H1 (cell line): ENCODE measurements around the gene DHDDS. TPM values are rescaled to one million over a fixed set of nuclear protein-coding genes. Genes with fewer than 3 reads are reported as not detected.

Source experiments
- CTCF ChIA-PET: fragments of 300-600 bp; sonication (Branson Sonifier 250); formaldehyde crosslinking; loops from one replicate; lab custom pipeline; 2021; ENCODE audit not compliant: partially characterized antibody; lab: Charles Lee
- POLR2A ChIA-PET: fragments of 300-600 bp; sonication (Branson Sonifier 250); formaldehyde crosslinking; loops from one replicate; lab custom pipeline; 2021; ENCODE audit warnings: inconsistent platforms; ENCODE audit not compliant: partially characterized antibody; lab: Charles Lee
- DNase-seq, 2 experiments: peaks; one replicate each; pipeline versions ENCODE4 v3.0.0 to v3.0.0-alpha.2; 2010 to 2022; ENCODE audit warnings: low spot score in 2 of 2, low read depth in 1 of 2, mixed read lengths in 1 of 2
- FAIRE-seq: peaks from 2 replicates; lab custom pipeline; 2011; peaks lifted over from hg19 to GRCh38; lab: Jason Lieb, UNC
- H2AFZ ChIP-seq: 2 replicates; pipeline ENCODE4 v1.8.1; 2012; ENCODE audit warnings: low read length, inconsistent platforms
- H2AK5ac ChIP-seq: 2 replicates; pipeline ENCODE4 v1.6.1; 2013; ENCODE audit warnings: low read depth, low read length
- H2BK120ac ChIP-seq: replicated peaks from 2 replicates; pipeline ENCODE3; 2013; ENCODE audit warnings: low read depth, low read length, inconsistent platforms
- H2BK12ac ChIP-seq: 2 replicates; pipeline ENCODE4 v1.6.1; 2013; ENCODE audit warnings: low read depth, low read length
- H2BK15ac ChIP-seq: 2 replicates; pipeline ENCODE4 v1.6.1; 2013; ENCODE audit warnings: low read length
- H2BK20ac ChIP-seq: 2 replicates; pipeline ENCODE4 v1.6.1; 2013; ENCODE audit warnings: low read length
- H2BK5ac ChIP-seq: 2 replicates; pipeline ENCODE4 v1.6.1; 2013; ENCODE audit warnings: low read depth, low read length
- H3K14ac ChIP-seq: 2 replicates; pipeline ENCODE4 v1.6.1; 2013; ENCODE audit warnings: inconsistent platforms; ENCODE audit not compliant: insufficient read length
- H3K18ac ChIP-seq: 2 replicates; pipeline ENCODE4 v1.6.1; 2013; ENCODE audit warnings: low read length; ENCODE audit errors: extremely low read depth
- H3K23ac ChIP-seq: 2 replicates; pipeline ENCODE4 v1.6.1; 2013; ENCODE audit warnings: inconsistent platforms; ENCODE audit not compliant: insufficient read length
- H3K23me2 ChIP-seq: 2 replicates; pipeline ENCODE4 v1.6.1; 2013; ENCODE audit warnings: low read depth, low read length
- H3K27ac ChIP-seq: 2 replicates; pipeline ENCODE4 v1.6.1; 2011; ENCODE audit warnings: low read depth, low read length, inconsistent platforms
- H3K27me3 ChIP-seq, 4 experiments: replicated peaks in 1 of 4; 1 replicate in 1 of 4; 2 replicates in 3 of 4; pipeline versions ENCODE4 v1.6.1 to v1.8.1; 2011 to 2013; ENCODE audit warnings: low read length in 3 of 4, mild to moderate bottlenecking in 3 of 4, inconsistent platforms in 2 of 4, mixed read lengths in 2 of 4, moderate library complexity in 1 of 4; ENCODE audit not compliant: control insufficient read depth in 3 of 4, insufficient read depth in 3 of 4; ENCODE audit errors: extremely low read depth in 1 of 4
- H3K36me3 ChIP-seq, 4 experiments: 2 replicates each; pipeline versions ENCODE4 v1.6.1 to v1.8.1; 2011 to 2013; ENCODE audit warnings: mild to moderate bottlenecking in 4 of 4, low read length in 3 of 4, moderate library complexity in 2 of 4, control low read depth in 1 of 4, inconsistent platforms in 1 of 4; ENCODE audit not compliant: insufficient read depth in 4 of 4, control insufficient read depth in 2 of 4
- H3K4ac ChIP-seq: replicated peaks from 2 replicates; pipeline ENCODE3; 2013; ENCODE audit warnings: low read length, low read depth, mixed read lengths, inconsistent platforms; ENCODE audit not compliant: insufficient read length
- H3K4me1 ChIP-seq, 4 experiments: replicated peaks in 1 of 4; 1 replicate in 1 of 4; 2 replicates in 3 of 4; pipeline versions ENCODE4 v1.6.1 to v1.8.1; 2011 to 2013; ENCODE audit warnings: low read length in 3 of 4, inconsistent platforms in 2 of 4, mixed read lengths in 1 of 4; ENCODE audit not compliant: insufficient read depth in 4 of 4, control insufficient read depth in 3 of 4
- H3K4me2 ChIP-seq, 2 experiments: 2 replicates each; pipeline versions ENCODE4 v1.6.1 to v1.8.1; 2011 to 2013; ENCODE audit warnings: low read depth in 2 of 2, low read length in 2 of 2, control low read depth in 1 of 2, inconsistent platforms in 1 of 2, mild to moderate bottlenecking in 1 of 2; ENCODE audit not compliant: insufficient read depth in 1 of 2
- H3K4me3 ChIP-seq, 4 experiments: fragments of 200-600, 300-600 bp in 1 of 4; sonication (generic), shearing (Covaris generic), sonication (Bioruptor Twin) in 1 of 4; 2 replicates each; pipeline versions ENCODE4 v1.5.1 to v1.8.1; 2011 to 2016; ENCODE audit warnings: low read length in 4 of 4, low read depth in 3 of 4, control low read depth in 2 of 4, inconsistent platforms in 2 of 4, mild to moderate bottlenecking in 2 of 4, mixed read lengths in 1 of 4, moderate library complexity in 1 of 4; ENCODE audit not compliant: insufficient read depth in 2 of 4; ENCODE audit errors: extremely low read depth in 1 of 4
- H3K56ac ChIP-seq: replicated peaks from 2 replicates; pipeline ENCODE3; 2013; ENCODE audit warnings: low read depth, mild to moderate bottlenecking, mixed read lengths, low read length, inconsistent platforms; ENCODE audit not compliant: insufficient read length
- H3K79me1 ChIP-seq: 2 replicates; pipeline ENCODE4 v1.6.1; 2013; ENCODE audit warnings: low read depth, low read length, control low read depth
- H3K79me2 ChIP-seq, 2 experiments: 2 replicates each; pipeline versions ENCODE4 v1.6.1 to v1.8.1; 2012 to 2013; ENCODE audit warnings: low read length in 2 of 2, mild to moderate bottlenecking in 2 of 2, inconsistent platforms in 1 of 2; ENCODE audit not compliant: insufficient read depth in 2 of 2, control insufficient read depth in 1 of 2
- H3K9ac ChIP-seq, 4 experiments: replicated peaks in 1 of 4; 1 replicate in 1 of 4; 2 replicates in 3 of 4; pipeline versions ENCODE4 v1.6.1 to v1.8.1; 2011 to 2013; ENCODE audit warnings: low read depth in 3 of 4, low read length in 3 of 4, control low read depth in 2 of 4, mild to moderate bottlenecking in 2 of 4, moderate library complexity in 2 of 4, inconsistent platforms in 1 of 4; ENCODE audit errors: extremely low read depth in 1 of 4
- H3K9me3 ChIP-seq, 2 experiments: 2 replicates each; pipeline versions ENCODE4 v1.6.1 to v1.8.1; 2012 to 2013; ENCODE audit warnings: mild to moderate bottlenecking in 2 of 2, moderate library complexity in 2 of 2, control low read depth in 1 of 2, inconsistent platforms in 1 of 2, low read depth in 1 of 2, low read length in 1 of 2, mixed read lengths in 1 of 2; ENCODE audit not compliant: insufficient read depth in 2 of 2
- H4K20me1 ChIP-seq, 2 experiments: replicated peaks in 1 of 2; 2 replicates each; pipeline versions ENCODE3 to v1.8.1; 2011 to 2013; ENCODE audit warnings: inconsistent platforms in 2 of 2, low read length in 2 of 2, mild to moderate bottlenecking in 1 of 2; ENCODE audit not compliant: insufficient read depth in 2 of 2, control insufficient read depth in 1 of 2
- H4K5ac ChIP-seq: 2 replicates; pipeline ENCODE4 v1.6.1; 2013; ENCODE audit warnings: low read length, low read depth, mixed read lengths, inconsistent platforms; ENCODE audit not compliant: insufficient read length
- H4K8ac ChIP-seq: 2 replicates; pipeline ENCODE4 v1.8.0; 2013; ENCODE audit warnings: mild to moderate bottlenecking, moderate library complexity, low read length, inconsistent platforms; ENCODE audit not compliant: insufficient read depth; ENCODE audit errors: extremely low read depth
- H4K91ac ChIP-seq: replicated peaks from 2 replicates; pipeline ENCODE3; 2013; ENCODE audit warnings: low read length, mixed read lengths, inconsistent platforms; ENCODE audit not compliant: insufficient read length
- ASH2L ChIP-seq: fragments of 200-600, 300-600 bp; sonication (generic); IDR thresholded peaks from one replicate; pipeline ENCODE4 v1.7.1; 2017; ENCODE audit warnings: low read length
- CTCF ChIP-seq, 3 experiments: IDR thresholded peaks; 1 replicate in 2 of 3; 2 replicates in 1 of 3; pipeline versions ENCODE4 v1.5.1 to v1.6.1; 2011; ENCODE audit warnings: low read length in 3 of 3, mild to moderate bottlenecking in 3 of 3, inconsistent platforms in 2 of 3, low read depth in 1 of 3, moderate library complexity in 1 of 3; ENCODE audit not compliant: insufficient read depth in 1 of 3; ENCODE audit errors: control extremely low read depth in 1 of 3
- EP300 ChIP-seq, 2 experiments: IDR thresholded peaks; 1 replicate in 1 of 2; 2 replicates in 1 of 2; pipeline ENCODE4 v1.6.1; 2011 to 2012; ENCODE audit warnings: low read depth in 2 of 2, low read length in 2 of 2, mild to moderate bottlenecking in 2 of 2, borderline replicate concordance in 1 of 2, inconsistent platforms in 1 of 2, moderate library complexity in 1 of 2
- KDM4A ChIP-seq: IDR thresholded peaks from one replicate; pipeline ENCODE4 v1.7.1; 2012; ENCODE audit warnings: low read depth, mild to moderate bottlenecking, moderate library complexity, low read length, inconsistent platforms; ENCODE audit not compliant: severe bottlenecking
- KDM5A ChIP-seq: fragments of 200-600 bp; IDR thresholded peaks from 2 replicates; pipeline ENCODE4 v1.7.1; 2012; ENCODE audit warnings: mild to moderate bottlenecking, low read length, inconsistent platforms, mixed read lengths
- POLR2A ChIP-seq, 2 experiments: IDR thresholded peaks; 1 replicate in 1 of 2; 2 replicates in 1 of 2; pipeline ENCODE4 v1.6.1; 2011; ENCODE audit warnings: low read depth in 2 of 2, low read length in 2 of 2, mild to moderate bottlenecking in 2 of 2; ENCODE audit errors: control extremely low read depth in 1 of 2
- RAD21 ChIP-seq, 2 experiments: IDR thresholded peaks in 1 of 2; conservative IDR thresholded peaks in 1 of 2; 2 replicates each; pipeline ENCODE4 v1.6.1; 2011; ENCODE audit warnings: low read depth in 2 of 2, low read length in 2 of 2, improper control_type of control experiment in 1 of 2, inconsistent platforms in 1 of 2, mild to moderate bottlenecking in 1 of 2, moderate library complexity in 1 of 2
- RXRA ChIP-seq: IDR thresholded peaks from 2 replicates; pipeline ENCODE4 v1.6.1; 2011; ENCODE audit warnings: low read depth, mild to moderate bottlenecking, low read length, moderate library complexity; ENCODE audit not compliant: insufficient read depth
- SUZ12 ChIP-seq: fragments of 200-600 bp; sonication (generic); IDR thresholded peaks from 2 replicates; pipeline ENCODE4 v1.6.1; 2012; ENCODE audit warnings: mild to moderate bottlenecking, inconsistent platforms, low read length, moderate library complexity, mixed read lengths
- TAF1 ChIP-seq: IDR thresholded peaks from 2 replicates; pipeline ENCODE4 v1.6.1; 2011; ENCODE audit warnings: mild to moderate bottlenecking, low read depth, low read length
- TEAD4 ChIP-seq: IDR thresholded peaks from 2 replicates; pipeline ENCODE4 v1.6.1; 2012; ENCODE audit warnings: low read depth, low read length, inconsistent platforms, mixed read lengths
- WGBS, 2 experiments: shearing (Covaris generic) in 1 of 2; methylation state at CpG; one replicate each; pipeline versions ENCODE4 v1.1.6 to v1.1.7; 2013 to 2015; ENCODE audit warnings: low lambda C conversion rate in 2 of 2, mixed read lengths in 2 of 2, inconsistent platforms in 1 of 2, low coverage in 1 of 2, missing lambda C conversion rate in 1 of 2; ENCODE audit not compliant: insufficient replicate concordance in 2 of 2, insufficient coverage in 1 of 2, insufficient read length in 1 of 2; ENCODE audit errors: extremely low coverage in 1 of 2, missing lambda C conversion rate in 1 of 2; 5-methylcytosine and 5-hydroxymethylcytosine counted together
- polyA plus RNA-seq, 7 experiments: library from polyadenylated mRNA; depleted of rRNA in 3 of 7; stranded (reverse) in 5 of 7; unstranded in 2 of 7; fragments of >200 nt in 5 of 7; fragments of 200-250 nt in 2 of 7; gene quantifications; 1 replicate in 5 of 7; 2 replicates in 1 of 7; 4 replicates in 1 of 7; pipeline versions ENCODE4 v1.2.1 to v1.2.3, GENCODE V29; 2011 to 2013; ENCODE audit warnings: missing spikeins in 2 of 7, mixed read lengths in 2 of 7
- total RNA-seq: library from RNA; stranded (reverse); fragmentation: NEBNext Ultra II Directional; extraction: Animal tissue kit (Norgen Biotek cat#: 25700); gene quantifications from 2 replicates; pipeline ENCODE4 v1.2.1, GENCODE V29; 2021

Gene DHDDS
- total and polyA plus RNA-seq, 2 of the 8 experiments (the other 6 are each of a cell fraction or from before 2014, with no cell fraction given), result 28.3 to 44.6 TPM

- Histone ChIP-seq H3K4me3 (no peak overlapping the region), H3K4ac (no peak overlapping the region), H4K8ac (no peak overlapping the region), H3K4me2 (peak overlapping the region in 1 of 2 experiments; percentile 31; a peak in 1 of 4 replicates), H3K27ac (no peak overlapping the region), H2AFZ (no peak overlapping the region), H2BK120ac (no peak overlapping the region), H3K23me2 (no peaks in the 10 kb centered on the region; the same call in 1 of the 2 replicates), H2BK5ac (peak overlapping the region; percentile 18; the same call in 1 of the 2 replicates), H4K91ac (no peak overlapping the region), H4K5ac (no peak overlapping the region), H3K79me1 (no peaks in the 10 kb centered on the region; the same call in 1 of the 2 replicates), H3K9ac (no peak overlapping the region), H3K14ac (no peak overlapping the region), H3K18ac (no peak overlapping the region), H3K9me3 (no peaks in the 10 kb centered on the region), H3K4me1 (peaks cover 1 to 10% (median 3%) of the 10 kb centered on the region in 4 experiments; a peak in 6 of 7 replicates), H3K79me2 (no peaks in the 10 kb centered on the region), H2BK12ac (no peak overlapping the region), H3K56ac (no peak overlapping the region), H3K23ac (no peak overlapping the region), H2AK5ac (no peak overlapping the region), H2BK15ac (no peak overlapping the region), H3K36me3 (no peaks in the 10 kb centered on the region), H4K20me1 (no peaks in the 10 kb centered on the region), H3K27me3 (no peaks in the 10 kb centered on the region), H2BK20ac (no peak overlapping the region)
- DNase-seq (no peak), FAIRE-seq (peak; percentile 75)
- WGBS, 2 experiments, result 32% methylated on average over 3 of the region's 3 CpGs; no CpG with 5 or more reads in 1 of the 2 experiments
- ChIA-PET CTCF (interaction anchor here (0.6 to 9.4 kb wide), 36 partner anchors 9 to 1572 kb away, joined by 3 to 90 read pairs (median 4); partner anchors contain the start of genes CD52, CRYBG2, LIN28A and SH3BGRL3), POLR2A (interaction anchor here (1.2 to 15.3 kb wide), 3 partner anchors 19 to 38 kb away, joined by 6 to 166 read pairs (median 95); partner anchors contain the start of gene LIN28A)
- TF ChIP-seq SUZ12 (no peak), KDM5A (no peak), RAD21 (IDR thresholded peaks at IDR 0.05 in 1 of 2, conservative IDR thresholded peaks at IDR 0.05 in 1 of 2; ENCODE audit: low read depth in 2 of 2, low read length in 2 of 2) (peak; percentile 94), TEAD4 (no peak), POLR2A (IDR thresholded peaks at IDR 0.05; ENCODE audit: control extremely low read depth in 1 of 2, low read depth in 2 of 2, low read length in 2 of 2) (no peak), CTCF (IDR thresholded peaks at IDR 0.05; ENCODE audit: control extremely low read depth in 1 of 3, insufficient read depth in 1 of 3, low read depth in 1 of 3, low read length in 3 of 3) (peak; percentile 81 to 93 (median 83)), RXRA (no peak), ASH2L (no peak), EP300 (IDR thresholded peaks at IDR 0.05; ENCODE audit: borderline replicate concordance in 1 of 2, low read depth in 2 of 2, low read length in 2 of 2) (no peak), KDM4A (no peak), TAF1 (no peak)
Observed at GRCh38 chr1:26391450-26391849, 40.7 kb upstream of the DHDDS start.
